Central memory CD8-positive, alpha-beta T cell (primary cell): Measurements from ENCODE around the gene FCN3.

Experiments used
- ATAC-seq: fragments of 150-1000 bp; cut with Tn5 transposase; replicated peaks from 2 replicates; pipeline ENCODE4 v1.10.0; 2022; ENCODE audit warnings: mild to moderate bottlenecking, moderate FRiP score, moderate number of reproducible peaks; ENCODE audit not compliant: poor library complexity, severe bottlenecking; ENCODE audit errors: extremely low read depth
- DNase-seq, 2 donors: peaks; one replicate each; pipeline ENCODE4 v3.0.0; 2021; ENCODE audit warnings: low spot score in 2 of 2
- H3K27ac Mint-ChIP-seq: one replicate; pipeline ENCODE4 v1.8.0; 2022; ENCODE audit warnings: low read depth, mild to moderate bottlenecking, moderate library complexity, mixed read lengths
- H3K27me3 Mint-ChIP-seq: one replicate; pipeline ENCODE4 v1.8.0; 2022; ENCODE audit warnings: mixed read lengths
- H3K36me3 Mint-ChIP-seq: one replicate; pipeline ENCODE4 v1.8.0; 2022; ENCODE audit warnings: mild to moderate bottlenecking, moderate library complexity, mixed read lengths; ENCODE audit not compliant: insufficient read depth
- H3K4me1 Mint-ChIP-seq: one replicate; pipeline ENCODE4 v1.8.0; 2022; ENCODE audit warnings: mixed read lengths
- H3K4me3 Mint-ChIP-seq: one replicate; pipeline ENCODE4 v1.8.0; 2022; ENCODE audit warnings: mild to moderate bottlenecking, moderate library complexity, mixed read lengths
- H3K9me3 Mint-ChIP-seq: one replicate; pipeline ENCODE4 v1.8.0; 2022; ENCODE audit warnings: mixed read lengths

FCN3 gene

GRCh38 chr1:27366113-27366410 lies 8.6 kb downstream of the FCN3 start:
- no peaks in the 10 kb centered on the region for H3K36me3 Mint-ChIP-seq
- no peaks in the 10 kb centered on the region for H3K27me3 Mint-ChIP-seq
- ATAC-seq: peak; percentile 53
- no peak overlapping the region for H3K27ac Mint-ChIP-seq
- peak; percentile 36 to 39 for DNase-seq
- peaks cover 28% of the 10 kb centered on the region for H3K4me1 Mint-ChIP-seq
- H3K4me3 Mint-ChIP-seq: peak overlapping the region; percentile 85
- H3K9me3 Mint-ChIP-seq: no peaks in the 10 kb centered on the region

- Mint-ChIP-seq H3K27ac (no peak overlapping the region), H3K9me3 (no peaks in the 10 kb centered on the region), H3K36me3 (peaks cover under 1% of the 10 kb centered on the region), H3K4me3 (peak overlapping the region; percentile 85), H3K27me3 (no peaks in the 10 kb centered on the region), H3K4me1 (peaks cover 28% of the 10 kb centered on the region)
- peak; percentile 37 to 43 for DNase-seq
- ATAC-seq: peak; percentile 76
Measured at GRCh38 chr1:27365372-27366112, 9.1 kb downstream of the FCN3 start.

- Mint-ChIP-seq H3K4me1 (peaks cover 33% of the 10 kb centered on the region), H3K27ac (no peak overlapping the region)
Measured at GRCh38 chr1:27364696-27365371, 9.8 kb downstream of the FCN3 start.

GRCh38 chr1:27363766-27364695 lies 10.6 kb downstream of the FCN3 start:
- peaks cover 37% of the 10 kb centered on the region for H3K4me1 Mint-ChIP-seq
- ATAC-seq: no peak
- no peak for DNase-seq
- no peaks in the 10 kb centered on the region for H3K27me3 Mint-ChIP-seq
- H3K27ac Mint-ChIP-seq: peak overlapping the region; percentile 73
- peak overlapping the region; percentile 85 for H3K4me3 Mint-ChIP-seq
- no peaks in the 10 kb centered on the region for H3K9me3 Mint-ChIP-seq
- H3K36me3 Mint-ChIP-seq: peaks cover 4% of the 10 kb centered on the region

More at GRCh38 chr1:27364696-27365371, 9.8 kb downstream of the FCN3 start:
- Mint-ChIP-seq H3K9me3 (no peaks in the 10 kb centered on the region), H3K4me3 (peak overlapping the region; percentile 85), H3K27me3 (no peaks in the 10 kb centered on the region), H3K36me3 (peaks cover 3% of the 10 kb centered on the region)
- DNase-seq (no peak), ATAC-seq (no peak)

GRCh38 chr1:27361553-27361952 lies 13.1 kb downstream of the FCN3 start:
- peaks cover 43% of the 10 kb centered on the region for H3K4me1 Mint-ChIP-seq
- H3K27me3 Mint-ChIP-seq: no peaks in the 10 kb centered on the region
- ATAC-seq: no peak
- no peaks in the 10 kb centered on the region for H3K9me3 Mint-ChIP-seq
- peaks cover 12% of the 10 kb centered on the region for H3K36me3 Mint-ChIP-seq
- no peak overlapping the region for H3K27ac Mint-ChIP-seq
- no peak for DNase-seq
- H3K4me3 Mint-ChIP-seq: peak overlapping the region; percentile 70

- no peak for DNase-seq
- Mint-ChIP-seq H3K27me3 (no peaks in the 10 kb centered on the region), H3K9me3 (no peaks in the 10 kb centered on the region), H3K36me3 (peaks cover 15% of the 10 kb centered on the region), H3K4me3 (peak overlapping the region; percentile 70), H3K4me1 (peaks cover 48% of the 10 kb centered on the region), H3K27ac (peak overlapping the region; percentile 54)
- no peak for ATAC-seq
Measured at GRCh38 chr1:27361044-27361402, 13.6 kb downstream of the FCN3 start.

GRCh38 chr1:27360159-27361043 lies 14.2 kb downstream of the FCN3 start:
- no peak for ATAC-seq
- peak overlapping the region; percentile 70 for H3K4me3 Mint-ChIP-seq
- H3K4me1 Mint-ChIP-seq: peaks cover 47% of the 10 kb centered on the region
- H3K27ac Mint-ChIP-seq: peak overlapping the region; percentile 54
- no peak for DNase-seq
- no peaks in the 10 kb centered on the region for H3K9me3 Mint-ChIP-seq
- H3K27me3 Mint-ChIP-seq: no peaks in the 10 kb centered on the region
- H3K36me3 Mint-ChIP-seq: peaks cover 15% of the 10 kb centered on the region

GRCh38 chr1:27359822-27360158 lies 14.8 kb downstream of the FCN3 start:
- DNase-seq (no peak), ATAC-seq (no peak)
- H3K27ac Mint-ChIP-seq: peak overlapping the region; percentile 54
- H3K4me1 Mint-ChIP-seq: peaks cover 45% of the 10 kb centered on the region
- H3K27me3 Mint-ChIP-seq: no peaks in the 10 kb centered on the region
- no peaks in the 10 kb centered on the region for H3K9me3 Mint-ChIP-seq
- H3K36me3 Mint-ChIP-seq: peaks cover 15% of the 10 kb centered on the region
- H3K4me3 Mint-ChIP-seq: peak overlapping the region; percentile 70

GRCh38 chr1:27358928-27359313 lies 15.7 kb downstream of the FCN3 start:
- Mint-ChIP-seq H3K4me3 (peak overlapping the region; percentile 70), H3K27ac (no peak overlapping the region), H3K4me1 (peaks cover 38% of the 10 kb centered on the region), H3K27me3 (no peaks in the 10 kb centered on the region), H3K9me3 (no peaks in the 10 kb centered on the region), H3K36me3 (peaks cover 15% of the 10 kb centered on the region)
- ATAC-seq: no peak
- no peak for DNase-seq

GRCh38 chr1:27358038-27358927 lies 16.3 kb downstream of the FCN3 start:
- peaks cover 17% of the 10 kb centered on the region for H3K36me3 Mint-ChIP-seq
- peak overlapping the region; percentile 80 for H3K27ac Mint-ChIP-seq
- peaks cover 43% of the 10 kb centered on the region for H3K4me1 Mint-ChIP-seq
- H3K4me3 Mint-ChIP-seq: peak overlapping the region; percentile 75
- ATAC-seq (no peak), DNase-seq (no peak)
- no peaks in the 10 kb centered on the region for H3K9me3 Mint-ChIP-seq
- no peaks in the 10 kb centered on the region for H3K27me3 Mint-ChIP-seq

- Mint-ChIP-seq H3K4me1 (peaks cover 43% of the 10 kb centered on the region), H3K4me3 (peak overlapping the region; percentile 75)
- peak; percentile 77 to 81 for DNase-seq
Measured at GRCh38 chr1:27357281-27358037, 17.2 kb downstream of the FCN3 start.

More at GRCh38 chr1:27357281-27358037, 17.2 kb downstream of the FCN3 start:
- Mint-ChIP-seq H3K27ac (peak overlapping the region; percentile 80), H3K36me3 (peaks cover 20% of the 10 kb centered on the region), H3K9me3 (no peaks in the 10 kb centered on the region), H3K27me3 (no peaks in the 10 kb centered on the region)
- peak; percentile 67 for ATAC-seq
